ENCODE data around the gene FANCE.

The FANCE gene

GRCh38 chr6:35477551-35478179, 25.5 kb downstream of the FANCE start:
- no peak overlapping the region for H3K4me3 ChIP-seq (ENCODE audit: low read depth, low read length)
- DNase-seq (ENCODE audit: low read depth), result no peak

DNA sequence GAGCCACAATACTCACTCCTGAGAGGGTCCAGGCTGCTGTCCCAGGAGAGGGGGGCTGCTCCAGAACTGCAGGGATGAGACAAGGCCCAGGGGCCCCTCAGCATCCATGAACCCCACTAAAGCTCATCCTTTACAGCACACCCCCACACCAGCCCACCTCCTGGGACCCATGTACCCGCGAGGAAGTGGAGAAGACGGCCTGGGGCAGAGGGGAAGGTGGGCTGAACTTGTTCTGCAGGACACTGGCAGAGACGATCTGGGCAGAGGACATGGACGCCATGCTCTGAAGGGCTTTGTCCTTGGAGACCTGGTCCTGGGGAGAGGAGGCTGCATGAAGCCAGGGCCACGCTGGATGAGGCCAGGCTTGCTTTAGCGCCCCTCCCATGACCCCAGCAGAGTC, 26.1 kb downstream of the FANCE start:
- no peak for DNase-seq (ENCODE audit: low read depth)
- no peak overlapping the region for H3K4me3 ChIP-seq (ENCODE audit: low read depth, low read length)

DNA sequence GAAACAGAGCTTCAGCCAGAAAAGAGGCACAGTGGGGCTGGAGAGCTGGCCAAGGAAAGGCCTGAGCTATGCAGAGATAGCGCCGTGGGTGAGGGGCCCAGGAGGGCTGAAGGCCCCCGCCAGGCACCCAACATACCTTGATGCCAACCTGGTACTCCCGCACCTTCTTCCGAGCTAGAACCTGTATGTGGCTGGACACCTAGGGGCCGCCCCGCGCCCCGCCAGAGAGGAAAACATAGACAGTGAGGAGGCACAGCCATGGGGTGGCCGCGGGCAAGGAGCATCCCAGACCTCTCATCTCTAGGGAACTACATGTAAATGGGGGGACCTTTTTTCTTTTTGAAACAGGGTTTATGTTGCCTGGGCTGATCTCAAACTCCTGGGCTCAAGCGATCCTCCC, 28.0 kb downstream of the FANCE start:
- H3K4me3 ChIP-seq (ENCODE audit: low read depth, low read length), result no peak overlapping the region
- no peak for DNase-seq (ENCODE audit: low read depth)

- no peak overlapping the region for H3K4me3 ChIP-seq (ENCODE audit: low read depth, low read length)
- no peak for DNase-seq (ENCODE audit: low read depth)
Measured at GRCh38 chr6:35481226-35481625, 29.1 kb downstream of the FANCE start.

DNA sequence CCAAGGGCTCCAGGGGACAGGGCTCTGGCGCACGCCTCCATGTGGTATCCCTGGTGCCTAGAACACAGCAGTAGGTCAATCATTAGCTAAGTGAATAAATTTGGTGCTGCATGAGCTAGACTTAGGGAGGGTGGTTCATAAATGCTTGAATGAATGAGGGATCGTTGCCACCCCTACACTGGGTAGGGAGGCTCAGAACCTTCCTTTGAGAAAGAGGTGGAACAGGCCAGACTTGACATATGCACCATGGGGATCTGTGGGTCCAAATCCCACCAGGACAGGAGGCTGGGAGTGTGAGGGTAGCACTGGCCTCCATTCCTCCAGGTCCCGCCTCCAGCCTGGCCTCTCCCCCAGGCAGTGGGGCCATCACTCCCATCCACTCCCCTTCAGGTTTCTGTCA, 30.9 kb downstream of the FANCE start:
- no peak for DNase-seq (ENCODE audit: low read depth)
- no peak overlapping the region for H3K4me3 ChIP-seq (ENCODE audit: low read depth, low read length)

DNA sequence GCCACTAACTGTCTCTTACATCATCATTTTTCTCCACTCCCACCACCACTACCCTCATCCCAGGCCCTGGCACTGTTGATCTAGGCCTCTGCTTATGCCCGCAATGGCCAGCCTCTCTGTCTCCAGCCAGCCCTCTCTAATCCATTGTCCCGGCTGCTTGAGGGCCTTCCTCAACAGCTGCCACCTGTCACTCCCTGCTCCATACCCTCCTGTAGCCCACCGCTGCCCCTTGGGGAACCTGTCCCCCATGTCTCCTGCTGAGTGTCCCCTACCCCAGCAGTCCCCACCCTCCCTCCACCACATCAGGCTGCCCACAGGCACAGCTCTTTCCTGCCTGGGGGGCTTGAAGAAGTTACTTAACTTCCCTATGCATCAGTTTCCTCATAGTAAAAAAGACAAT, 31.4 kb downstream of the FANCE start:
- H3K4me3 ChIP-seq (ENCODE audit: low read depth, low read length), result no peak overlapping the region
- no peak for DNase-seq (ENCODE audit: low read depth)

DNA sequence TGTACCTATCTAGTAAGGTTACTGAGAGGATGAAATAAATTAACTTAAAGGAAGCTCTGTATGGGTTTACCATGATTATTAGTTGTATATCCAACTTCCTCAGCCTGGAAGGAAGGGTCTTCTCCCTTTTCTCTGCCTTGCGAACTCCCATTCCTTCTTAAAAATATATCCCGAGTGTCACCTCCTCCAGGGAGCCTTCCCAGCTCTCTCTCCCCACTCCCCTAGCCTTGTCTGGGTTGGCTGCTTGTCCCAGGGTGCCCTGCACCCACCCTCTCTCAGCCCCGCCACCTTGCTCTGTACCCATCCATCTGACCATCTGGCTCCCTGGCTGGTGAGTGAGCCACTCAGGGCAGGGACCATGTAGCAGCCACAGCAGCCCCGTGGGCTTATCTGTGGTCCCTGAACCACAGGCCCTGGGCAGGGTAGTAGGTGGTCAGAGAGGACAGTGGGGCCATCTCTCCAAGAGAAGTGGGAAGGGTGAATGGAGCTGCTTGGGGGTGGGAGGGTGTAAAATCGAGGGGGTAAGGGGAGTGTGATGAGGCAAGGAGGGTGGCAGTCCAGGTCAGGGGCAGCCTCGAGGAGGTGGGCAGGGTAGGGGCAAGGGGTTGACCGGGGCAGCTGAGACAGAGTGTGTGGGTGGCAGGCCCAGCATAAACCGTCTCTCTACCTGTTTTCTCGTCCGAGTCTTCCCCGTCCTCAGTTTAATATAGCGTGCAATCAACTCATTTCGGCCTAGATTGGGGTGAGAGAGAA, 31.9 kb downstream of the FANCE start:
- no peak overlapping the region for H3K4me3 ChIP-seq (ENCODE audit: low read depth, low read length)
- DNase-seq (ENCODE audit: low read depth), result no peak

- DNase-seq (ENCODE audit: low read depth), result no peak
- H3K4me3 ChIP-seq (ENCODE audit: low read depth, low read length), result no peak overlapping the region
Measured at GRCh38 chr6:35484921-35485392, 32.8 kb downstream of the FANCE start.

- no peak for DNase-seq (ENCODE audit: low read depth)
- no peak overlapping the region for H3K4me3 ChIP-seq (ENCODE audit: low read depth, low read length)
Measured at GRCh38 chr6:35485402-35485877, 33.3 kb downstream of the FANCE start.

- no peak overlapping the region for H3K4me3 ChIP-seq (ENCODE audit: low read depth, low read length)
- no peak for DNase-seq (ENCODE audit: low read depth)
Measured at GRCh38 chr6:35486005-35486925, 34.1 kb downstream of the FANCE start.

DNA sequence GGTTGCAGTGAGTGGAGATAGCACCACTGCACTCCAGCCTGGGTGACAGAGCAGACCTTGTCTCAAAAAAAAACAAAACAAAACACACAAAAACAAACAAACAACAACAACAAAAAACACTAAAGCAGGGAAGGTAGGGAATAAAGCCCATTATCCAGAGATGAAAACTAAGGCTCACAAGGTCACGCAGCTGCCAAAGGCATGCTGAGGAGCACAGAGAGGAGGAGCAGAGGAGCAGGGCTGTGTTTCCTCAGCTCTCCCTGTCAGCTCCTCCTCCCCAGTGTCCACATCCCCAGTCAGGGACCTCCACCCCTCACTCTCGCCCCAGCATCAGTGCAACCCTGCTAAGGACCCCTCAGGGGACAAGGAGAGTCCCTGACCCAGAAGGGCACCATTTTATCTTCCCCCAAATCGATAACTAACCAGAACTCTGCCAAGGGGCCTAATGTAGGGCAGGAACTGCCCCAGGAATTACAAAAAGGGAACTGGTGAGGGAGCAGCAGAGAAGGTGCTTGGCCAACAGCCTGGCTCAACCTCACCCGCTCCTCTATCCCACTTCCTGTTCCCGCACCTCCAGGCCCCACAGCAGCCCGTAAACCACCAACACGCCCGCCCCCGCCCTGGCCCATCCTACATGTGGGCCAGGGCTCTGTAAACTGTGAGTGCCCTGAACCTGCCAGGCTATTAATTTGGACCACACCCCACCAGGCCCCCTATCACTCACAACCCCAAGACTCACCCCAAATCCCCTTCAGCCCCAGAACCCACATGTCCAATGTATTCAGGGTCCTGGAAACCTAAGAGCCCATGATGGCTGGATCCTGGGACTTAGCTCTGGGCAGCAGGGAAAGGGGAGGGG, 35.7 kb downstream of the FANCE start:
- no peak for DNase-seq (ENCODE audit: low read depth)
- no peak overlapping the region for H3K4me3 ChIP-seq (ENCODE audit: low read depth, low read length)

GRCh38 chr6:35488517-35488862, 36.4 kb downstream of the FANCE start:
- DNase-seq (ENCODE audit: low read depth), result no peak
- H3K4me3 ChIP-seq (ENCODE audit: low read depth, low read length), result no peak overlapping the region

DNA sequence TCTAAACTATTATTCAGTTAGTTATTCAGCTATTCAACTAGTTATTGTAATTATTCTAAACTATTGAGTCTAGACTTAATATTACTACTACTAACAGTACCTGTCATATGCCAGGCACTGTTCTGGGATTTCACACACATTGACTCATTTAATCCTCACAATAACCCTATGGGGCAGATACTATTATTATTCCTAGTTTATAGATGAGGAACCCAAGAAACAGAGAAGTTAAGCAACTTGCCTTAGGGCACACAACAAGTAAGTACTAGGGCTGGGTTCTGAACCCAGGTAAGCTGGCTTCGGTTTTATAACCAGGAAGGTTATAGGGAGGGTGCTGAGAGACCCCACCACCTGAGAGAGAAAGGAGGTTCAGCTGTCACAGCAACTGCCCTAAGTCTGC, 36.9 kb downstream of the FANCE start:
- H3K4me3 ChIP-seq (ENCODE audit: low read depth, low read length), result no peak overlapping the region
- no peak for DNase-seq (ENCODE audit: low read depth)

GRCh38 chr6:35489995-35490791, 38.1 kb downstream of the FANCE start:
- peak; percentile 40 for DNase-seq (ENCODE audit: low read depth)
- H3K4me3 ChIP-seq (ENCODE audit: low read depth, low read length), result peak overlapping the region; percentile 24

DNA sequence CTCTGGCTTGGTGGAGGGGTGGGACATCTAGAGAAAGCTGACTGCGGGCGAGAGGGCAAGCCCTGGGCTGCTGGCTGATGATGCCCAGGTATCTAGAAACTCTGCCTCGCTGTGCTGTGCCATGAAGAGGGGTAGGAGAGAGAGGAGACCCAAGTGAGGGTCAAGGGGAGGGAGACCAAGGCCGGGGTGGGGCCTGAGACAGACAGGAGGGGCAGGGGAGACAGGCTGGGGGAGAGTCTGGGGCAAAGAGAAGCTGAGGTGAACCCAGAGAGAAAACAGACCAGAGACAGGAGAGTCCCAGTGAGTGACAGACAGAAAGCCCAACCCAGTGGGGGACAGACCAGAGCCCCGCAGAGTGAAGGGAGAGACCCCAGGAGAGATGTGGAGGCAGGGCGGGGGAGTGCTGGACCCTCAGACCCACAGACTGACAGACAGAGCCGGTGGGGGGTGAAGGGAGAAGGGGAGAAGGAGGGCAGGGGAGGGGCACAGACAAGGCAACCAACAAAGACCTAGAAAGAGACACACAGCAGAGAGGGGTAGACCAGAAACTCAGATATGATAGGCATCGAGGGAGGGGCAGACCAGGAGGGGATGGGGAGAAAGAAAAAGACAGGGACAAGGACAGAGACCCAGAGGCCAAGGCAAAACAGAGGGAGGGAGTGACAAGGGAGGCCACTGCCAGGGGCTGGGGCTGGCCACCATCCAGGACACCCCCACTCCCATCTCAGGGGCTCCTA, 38.9 kb downstream of the FANCE start:
- peak overlapping the region; percentile 24 for H3K4me3 ChIP-seq (ENCODE audit: low read depth, low read length)
- DNase-seq (ENCODE audit: low read depth), result no peak

GRCh38 chr6:35491558-35492257, 39.6 kb downstream of the FANCE start:
- no peak for DNase-seq (ENCODE audit: low read depth)
- H3K4me3 ChIP-seq (ENCODE audit: low read depth, low read length), result no peak overlapping the region

GRCh38 chr6:35492258-35492973, 40.3 kb downstream of the FANCE start:
- H3K4me3 ChIP-seq (ENCODE audit: low read depth, low read length), result no peak overlapping the region
- no peak for DNase-seq (ENCODE audit: low read depth)
